ENCODE measurements around the gene LILRA5. TPM values are rescaled to one million over a fixed set of nuclear protein-coding genes. Genes with fewer than 3 reads are reported as not detected.

The LILRA5 gene
- total and polyA plus RNA-seq, 2 of the 4 experiments (the other 2 are of a cell fraction) = not detected

DNA sequence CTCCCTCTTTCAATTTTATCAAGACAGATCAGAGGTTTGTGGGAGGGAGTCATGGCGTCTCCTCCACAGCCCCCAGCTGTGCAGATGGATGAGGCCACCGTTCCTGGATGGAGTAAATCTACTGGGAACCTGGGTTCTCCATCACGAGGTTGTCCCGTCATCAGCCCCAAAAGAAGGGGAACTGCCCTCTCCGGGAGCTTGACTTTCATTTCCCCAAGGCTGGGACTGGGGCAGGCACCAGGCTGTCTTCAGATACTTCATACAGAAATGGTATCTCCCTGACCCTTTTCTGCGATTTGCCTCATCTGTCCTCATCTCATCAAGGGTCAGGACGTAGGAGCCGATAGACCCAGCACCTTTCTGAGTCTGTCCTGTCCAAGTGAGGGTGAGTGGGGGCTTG is 41.9 kb downstream of the LILRA5 start:
- no CpG with 5 or more reads among the region's 8 CpGs for WGBS, 2 experiments (ENCODE audit: extremely low coverage in 2 of 2, insufficient read length in 1 of 2)
- no peak overlapping the region for H3K27ac ChIP-seq (ENCODE audit: insufficient read depth, low read length)
- no peak overlapping the region for H2BK15ac ChIP-seq (ENCODE audit: low read depth, low read length)
- no TSS peak for BruUV-seq (replicated peaks)
- no peak overlapping the region for H3K56ac ChIP-seq (ENCODE audit: extremely low read depth, insufficient read depth, low read length)
- no peak for DNase-seq
- no peak for ATAC-seq (ENCODE audit: low read depth)
- CTCF ChIA-PET = no interaction called here
- no peak overlapping the region for H2BK5ac ChIP-seq (ENCODE audit: low read depth, low read length, poor library complexity, severe bottlenecking)
- in situ Hi-C loops (cut with MboI; ENCODE audit: low sequenced_read_pairs) (no loop called here), dilution Hi-C loops (cut with HindIII; ENCODE audit: low sequenced_read_pairs, unreplicated experiment) (no loop called here), intact Hi-C loops (cut with micrococcal nuclease) (no loop called here)
- H3K4ac ChIP-seq (ENCODE audit: low read depth, low read length) = no peak overlapping the region
- no peaks in the 10 kb centered on the region for H3K9me3 ChIP-seq (ENCODE audit: control insufficient read depth, insufficient read depth, low read length)
- no peak overlapping the region for H4K91ac ChIP-seq (ENCODE audit: insufficient read depth, low read depth, low read length)
- H4K20me1 ChIP-seq (ENCODE audit: insufficient read depth, low read length) = no peaks in the 10 kb centered on the region
- no peak overlapping the region for H4K8ac ChIP-seq (ENCODE audit: low read depth in 2 of 2, low read length in 2 of 2)
- H2AK9ac ChIP-seq (replicated peaks; ENCODE audit: low read depth, low read length, poor library complexity) = no peak overlapping the region
- no peak overlapping the region for H2BK20ac ChIP-seq (ENCODE audit: low read depth, low read length)
- H3K4me3 ChIP-seq (ENCODE audit: insufficient read depth, low read depth, low read length) = no peak overlapping the region
- no peak overlapping the region for H2AFZ ChIP-seq (replicated peaks; ENCODE audit: low read length, poor library complexity)
- H3K9ac ChIP-seq (ENCODE audit: low read depth, low read length) = no peak overlapping the region
- H3K18ac ChIP-seq (ENCODE audit: low read depth, low read length) = no peak overlapping the region
- no peak overlapping the region for H4K5ac ChIP-seq (ENCODE audit: low read depth, low read length)
- POLR2A ChIA-PET (ENCODE audit: unreplicated experiment) = no interaction called here
- H2AK5ac ChIP-seq (ENCODE audit: low read depth, low read length) = no peak overlapping the region
- no peak overlapping the region for H3K4me2 ChIP-seq (ENCODE audit: low read depth, low read length)
- no peak overlapping the region for H2BK120ac ChIP-seq (ENCODE audit: low read depth, low read length)
- TF ChIP-seq FOS (IDR thresholded peaks at IDR 0.05; ENCODE audit: low read depth, low read length) (no peak), CEBPB (IDR thresholded peaks at IDR 0.05; ENCODE audit: low read depth, low read length) (no peak), CHD1 (IDR thresholded peaks at IDR 0.05; ENCODE audit: low read depth, low read length) (no peak), SMC3 (IDR thresholded peaks at IDR 0.05; ENCODE audit: low read depth, low read length) (no peak), MAZ (IDR thresholded peaks at IDR 0.05; ENCODE audit: borderline replicate concordance, low read depth, low read length) (no peak), MAFK (IDR thresholded peaks at IDR 0.05; ENCODE audit: low read depth, low read length) (no peak), MXI1 (IDR thresholded peaks at IDR 0.05; ENCODE audit: borderline replicate concordance, low read depth, low read length) (no peak), RCOR1 (IDR thresholded peaks at IDR 0.05; ENCODE audit: insufficient replicate concordance, low read length) (no peak), NFE2L2 (IDR thresholded peaks at IDR 0.05; ENCODE audit: low read depth, low read length) (no peak)
- TF ChIP-seq, protein P1, sequence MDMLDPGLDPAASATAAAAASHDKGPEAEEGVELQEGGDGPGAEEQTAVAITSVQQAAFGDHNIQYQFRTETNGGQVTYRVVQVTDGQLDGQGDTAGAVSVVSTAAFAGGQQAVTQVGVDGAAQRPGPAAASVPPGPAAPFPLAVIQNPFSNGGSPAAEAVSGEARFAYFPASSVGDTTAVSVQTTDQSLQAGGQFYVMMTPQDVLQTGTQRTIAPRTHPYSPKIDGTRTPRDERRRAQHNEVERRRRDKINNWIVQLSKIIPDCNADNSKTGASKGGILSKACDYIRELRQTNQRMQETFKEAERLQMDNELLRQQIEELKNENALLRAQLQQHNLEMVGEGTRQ (IDR thresholded peaks at IDR 0.05; ENCODE audit: low read depth, low read length) = no peak
- no peaks in the 10 kb centered on the region for H3K9me1 ChIP-seq (ENCODE audit: insufficient read depth, low read length)
- H3K4me1 ChIP-seq (ENCODE audit: control insufficient read depth, insufficient read depth, low read length) = no peaks in the 10 kb centered on the region
- no peaks in the 10 kb centered on the region for H3K36me3 ChIP-seq (ENCODE audit: control insufficient read depth, insufficient read depth, low read length)
- H3K14ac ChIP-seq (replicated peaks; ENCODE audit: low read depth, low read length) = no peak overlapping the region
- H3K23ac ChIP-seq (ENCODE audit: low read depth, low read length) = no peak overlapping the region
- no peaks in the 10 kb centered on the region for H3K27me3 ChIP-seq (ENCODE audit: control insufficient read depth, insufficient read depth, low read length)
- no peaks in the 10 kb centered on the region for H3K79me1 ChIP-seq (ENCODE audit: low read depth in 1 of 2, low read length in 2 of 2)

All from IMR-90 (cell line).